Mucosa of descending colon (tissue), 3 donors: ENCODE results near the gene CCNG2. TPM values are rescaled to one million over a fixed set of nuclear protein-coding genes. Genes with fewer than 3 reads are reported as not detected.

Source experiments
- ATAC-seq: fragments of 200-7000 bp; cut with Tn5 transposase; one replicate; pipeline ENCODE4 v1.9.1; 2020; ENCODE audit warnings: mild to moderate bottlenecking, moderate library complexity
- DNase-seq, 3 donors: peaks; one replicate each; pipeline ENCODE4 v3.0.0-alpha.2; 2020
- H3K36me3 ChIP-seq: fragments of 200-600 bp; one replicate; pipeline ENCODE4 v1.8.0; 2021; ENCODE audit warnings: low read depth, mild to moderate bottlenecking
- H3K4me1 ChIP-seq: fragments of 200-600 bp; one replicate; pipeline ENCODE4 v1.8.0; 2021; ENCODE audit warnings: low read depth, mild to moderate bottlenecking
- H3K4me3 ChIP-seq: fragments of 200-600 bp; one replicate; pipeline ENCODE4 v1.8.0; 2021; ENCODE audit warnings: mild to moderate bottlenecking
- H3K9me3 ChIP-seq: fragments of 200-600 bp; one replicate; pipeline ENCODE4 v1.8.0; 2021; ENCODE audit warnings: mild to moderate bottlenecking
- intact Hi-C, 2 donors: fragments of 100-400 bp; cut with DNase I in 1 of 2; cut with micrococcal nuclease in 1 of 2; formaldehyde crosslinking; loops; one replicate each; pipeline versions ENCODE4 v1.11.0 to v1.11.1; 2022; cut with DNase I, micrococcal nuclease
- total RNA-seq, 3 donors: library from RNA; stranded (reverse); fragmentation: NEBNext Ultra II Directional in 2 of 3; extraction: Animal tissue kit (Norgen Biotek cat#: 25700) in 2 of 3; gene quantifications; one replicate each; pipeline versions ENCODE4 v1.2.1 to v1.2.4, GENCODE V29; 2021 to 2023
- TF ChIP-seq, protein P1 (sequence below): fragments of 200-600 bp; IDR thresholded peaks from one replicate; pipeline ENCODE4 v1.8.0; 2022; ENCODE audit warnings: antibody characterized with exemption, mild to moderate bottlenecking
- donor health status: DM: no; HTN: no; CAD: no; lungs with moderate emphysema.
- donor health status: DM: no; HTN: no; CAD: no.
- donor health status: DM: no; HTN: yes; CAD: no.

Gene CCNG2
- total RNA-seq, 3 donors from 2014 or later = 36.1 to 86.5 (median 64.8) TPM

GRCh38 chr4:77178560-77178959 is 21.6 kb downstream of the CCNG2 start:
- H3K4me3 ChIP-seq = no peak overlapping the region
- no peaks in the 10 kb centered on the region for H3K4me1 ChIP-seq
- TF ChIP-seq, protein P1, sequence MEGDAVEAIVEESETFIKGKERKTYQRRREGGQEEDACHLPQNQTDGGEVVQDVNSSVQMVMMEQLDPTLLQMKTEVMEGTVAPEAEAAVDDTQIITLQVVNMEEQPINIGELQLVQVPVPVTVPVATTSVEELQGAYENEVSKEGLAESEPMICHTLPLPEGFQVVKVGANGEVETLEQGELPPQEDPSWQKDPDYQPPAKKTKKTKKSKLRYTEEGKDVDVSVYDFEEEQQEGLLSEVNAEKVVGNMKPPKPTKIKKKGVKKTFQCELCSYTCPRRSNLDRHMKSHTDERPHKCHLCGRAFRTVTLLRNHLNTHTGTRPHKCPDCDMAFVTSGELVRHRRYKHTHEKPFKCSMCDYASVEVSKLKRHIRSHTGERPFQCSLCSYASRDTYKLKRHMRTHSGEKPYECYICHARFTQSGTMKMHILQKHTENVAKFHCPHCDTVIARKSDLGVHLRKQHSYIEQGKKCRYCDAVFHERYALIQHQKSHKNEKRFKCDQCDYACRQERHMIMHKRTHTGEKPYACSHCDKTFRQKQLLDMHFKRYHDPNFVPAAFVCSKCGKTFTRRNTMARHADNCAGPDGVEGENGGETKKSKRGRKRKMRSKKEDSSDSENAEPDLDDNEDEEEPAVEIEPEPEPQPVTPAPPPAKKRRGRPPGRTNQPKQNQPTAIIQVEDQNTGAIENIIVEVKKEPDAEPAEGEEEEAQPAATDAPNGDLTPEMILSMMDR = no peak
- intact Hi-C loops = no loop called here
- ATAC-seq (no peak), DNase-seq (no peak)
- H3K9me3 ChIP-seq = no peaks in the 10 kb centered on the region
- no peaks in the 10 kb centered on the region for H3K36me3 ChIP-seq

- Histone ChIP-seq H3K4me3 (no peak overlapping the region), H3K36me3 (no peaks in the 10 kb centered on the region), H3K9me3 (no peaks in the 10 kb centered on the region), H3K4me1 (no peaks in the 10 kb centered on the region)
- peak; percentile 42 for ATAC-seq
- no peak for DNase-seq
- TF ChIP-seq, protein P1 = no peak
- intact Hi-C loops = no loop called here
Observed at GRCh38 chr4:77179519-77179918, 22.5 kb downstream of the CCNG2 start.

DNA sequence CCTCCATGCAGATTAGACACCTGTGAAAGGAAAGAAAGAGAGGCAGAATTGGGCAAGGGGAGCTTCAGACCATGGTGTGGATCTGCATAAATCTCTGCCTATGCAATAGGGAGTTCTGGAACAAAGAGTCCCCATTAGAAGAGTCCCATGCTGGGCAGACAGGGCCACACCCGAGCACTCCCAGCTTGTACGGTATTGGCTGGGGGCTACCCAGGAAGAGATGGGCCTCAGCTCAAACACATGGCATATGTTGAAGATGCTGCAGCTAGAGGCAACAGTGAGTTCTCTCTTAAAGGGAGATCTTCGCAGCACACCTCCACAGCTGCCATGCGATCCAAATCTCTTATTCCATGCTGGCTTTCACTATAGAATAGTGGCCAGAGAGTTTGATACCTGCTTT is 24.7 kb downstream of the CCNG2 start:
- TF ChIP-seq, protein P1 = no peak
- Histone ChIP-seq H3K36me3 (no peaks in the 10 kb centered on the region), H3K4me1 (no peaks in the 10 kb centered on the region), H3K9me3 (no peaks in the 10 kb centered on the region), H3K4me3 (no peak overlapping the region)
- intact Hi-C loops = no loop called here
- no peak for ATAC-seq
- DNase-seq = no peak

DNA sequence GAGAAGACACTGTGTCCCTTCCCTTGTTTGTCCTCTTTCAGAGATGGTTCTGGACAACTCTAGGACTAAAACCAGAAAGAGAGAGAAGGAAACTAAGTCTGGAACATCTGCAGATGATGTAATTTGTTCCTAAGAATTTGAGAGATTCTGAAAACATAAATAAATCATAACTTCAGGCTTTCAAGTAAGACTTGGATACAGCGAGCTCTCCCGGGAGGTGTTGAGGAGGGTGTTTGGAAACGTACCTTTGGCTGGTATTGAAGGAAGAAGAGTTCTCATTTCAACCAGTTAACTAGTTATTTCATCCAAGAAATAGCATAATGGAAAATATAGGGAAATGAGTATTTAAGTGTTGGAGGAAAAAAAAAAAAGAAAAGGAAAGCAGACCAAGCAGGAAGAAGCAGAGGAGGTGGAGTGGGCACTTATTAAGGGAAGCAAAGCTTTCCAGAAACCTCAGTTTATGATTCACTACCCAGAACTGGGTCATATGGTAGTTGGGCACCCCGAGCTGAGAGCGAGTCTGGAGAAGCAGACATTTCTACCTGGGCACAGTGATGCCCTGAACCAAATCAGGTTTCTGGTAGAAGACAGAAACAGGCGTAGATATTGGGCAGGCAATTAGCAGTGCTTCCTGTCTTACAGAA is 26.9 kb downstream of the CCNG2 start:
- Histone ChIP-seq H3K4me3 (no peak overlapping the region), H3K4me1 (no peaks in the 10 kb centered on the region), H3K36me3 (no peaks in the 10 kb centered on the region), H3K9me3 (no peaks in the 10 kb centered on the region)
- TF ChIP-seq, protein P1 = no peak
- ATAC-seq = no peak
- DNase-seq = no peak
- intact Hi-C loops = no loop called here

GRCh38 chr4:77184974-77185373 is 28.0 kb downstream of the CCNG2 start:
- no peaks in the 10 kb centered on the region for H3K4me1 ChIP-seq
- no peaks in the 10 kb centered on the region for H3K36me3 ChIP-seq
- H3K9me3 ChIP-seq = no peaks in the 10 kb centered on the region
- TF ChIP-seq, protein P1 = no peak
- DNase-seq (no peak), ATAC-seq (no peak)
- intact Hi-C loops = no loop called here
- H3K4me3 ChIP-seq = no peak overlapping the region

- DNase-seq (no peak), ATAC-seq (no peak)
- Histone ChIP-seq H3K9me3 (no peaks in the 10 kb centered on the region), H3K4me1 (no peaks in the 10 kb centered on the region), H3K4me3 (no peak overlapping the region), H3K36me3 (no peaks in the 10 kb centered on the region)
- TF ChIP-seq, protein P1 = no peak
- intact Hi-C loops = no loop called here
Observed at GRCh38 chr4:77185686-77186085, 28.7 kb downstream of the CCNG2 start.
